ENCODE data around the gene ROGDI. TPM values are rescaled to one million over a fixed set of nuclear protein-coding genes. Genes with fewer than 3 reads are reported as not detected.
A peak's percentile ranks its signal among the peaks of the same experiment; 100 is the strongest.

Gene ROGDI
- total RNA-seq, 4 donors from 2014 or later = 37.6 to 85.9 (median 62.6) TPM

DNA sequence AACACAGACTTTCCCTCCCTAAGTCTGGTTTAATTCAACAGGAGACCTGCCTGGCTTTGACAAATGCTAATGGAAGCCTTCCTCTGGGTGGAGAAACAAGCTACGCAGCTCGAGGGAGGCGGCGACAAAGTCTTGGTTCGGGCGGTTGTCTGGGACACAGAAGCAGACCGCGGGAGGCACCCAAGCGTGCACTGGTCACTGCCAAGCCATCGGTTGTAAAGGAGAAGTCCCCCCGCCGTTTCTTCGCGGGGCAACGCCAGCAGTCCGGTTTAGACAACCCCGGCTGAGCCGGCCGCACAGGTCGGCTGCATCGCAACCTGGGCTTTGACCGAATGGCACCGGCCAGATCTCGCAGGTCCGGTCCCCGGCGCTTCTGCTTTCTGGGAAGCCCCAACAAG, 44.1 kb upstream of the ROGDI start:
- peaks cover 5 to 58% (median 30%) of the 10 kb centered on the region in 3 donors for H3K4me1 ChIP-seq

DNA sequence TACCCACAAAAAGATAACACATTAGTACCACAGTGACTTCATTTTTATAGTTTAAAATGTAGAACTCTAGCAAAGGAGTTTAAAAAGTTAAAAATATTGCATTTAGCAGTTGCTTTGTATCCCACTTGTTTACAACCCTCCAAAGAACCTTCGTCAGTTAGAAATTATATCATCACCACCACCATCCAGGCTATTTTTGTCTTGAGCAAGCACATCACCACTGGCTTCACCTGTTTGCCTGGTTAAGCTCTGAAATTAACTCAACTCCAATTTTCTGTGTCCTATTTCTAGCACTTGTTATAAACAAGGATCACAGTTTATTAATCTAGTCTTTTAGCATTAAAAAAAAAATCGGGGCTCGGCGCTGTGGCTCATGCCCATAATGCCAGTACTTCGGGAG, 38.6 kb upstream of the ROGDI start:
- H3K4me1 ChIP-seq = peaks cover 3 to 23% (median 8%) of the 10 kb centered on the region in 3 donors
- H3K36me3 ChIP-seq = peaks cover 3 to 97% of the 10 kb centered on the region in 2 donors
- H3K9me3 ChIP-seq = no peaks in the 10 kb centered on the region
- H3K27me3 ChIP-seq = no peaks in the 10 kb centered on the region
- ATAC-seq = no peak
- TF ChIP-seq POLR2AphosphoS5 (IDR thresholded peaks at IDR 0.05) (no peak), POLR2A (IDR thresholded peaks at IDR 0.05) (no peak), EP300 (IDR thresholded peaks at IDR 0.05) (no peak), CTCF (IDR thresholded peaks at IDR 0.05) (no peak)
- no peak overlapping the region for H3K27ac ChIP-seq
- no peak overlapping the region for H3K4me3 ChIP-seq
- WGBS, 2 donors (ENCODE audit: low coverage in 1 of 2) = 36% methylated on average over 2 of the region's 5 CpGs; no CpG with 5 or more reads in 1 of the 2 donors

More for the DNA sequence above, 44.1 kb upstream of the ROGDI start:
- ATAC-seq = no peak
- 0% methylated on average over 1 to 10 of the region's 27 CpGs for WGBS, 2 donors (ENCODE audit: low coverage in 1 of 2)
- H3K9me3 ChIP-seq = no peaks in the 10 kb centered on the region
- TF ChIP-seq CTCF (IDR thresholded peaks at IDR 0.05) = no peak
- peak; percentile 25 for TF ChIP-seq POLR2AphosphoS5 (IDR thresholded peaks at IDR 0.05)
- no peak for TF ChIP-seq EP300 (IDR thresholded peaks at IDR 0.05)
- peak in 1 of 2 donors; percentile 12 for TF ChIP-seq POLR2A (IDR thresholded peaks at IDR 0.05)
- no peaks in the 10 kb centered on the region for H3K27me3 ChIP-seq
- H3K36me3 ChIP-seq = peaks cover 0 to 42% of the 10 kb centered on the region in 2 donors
- peak overlapping the region; percentile 90 to 99 (median 98) for H3K27ac ChIP-seq
- H3K4me3 ChIP-seq = peak overlapping the region; percentile 74 to 85

DNA sequence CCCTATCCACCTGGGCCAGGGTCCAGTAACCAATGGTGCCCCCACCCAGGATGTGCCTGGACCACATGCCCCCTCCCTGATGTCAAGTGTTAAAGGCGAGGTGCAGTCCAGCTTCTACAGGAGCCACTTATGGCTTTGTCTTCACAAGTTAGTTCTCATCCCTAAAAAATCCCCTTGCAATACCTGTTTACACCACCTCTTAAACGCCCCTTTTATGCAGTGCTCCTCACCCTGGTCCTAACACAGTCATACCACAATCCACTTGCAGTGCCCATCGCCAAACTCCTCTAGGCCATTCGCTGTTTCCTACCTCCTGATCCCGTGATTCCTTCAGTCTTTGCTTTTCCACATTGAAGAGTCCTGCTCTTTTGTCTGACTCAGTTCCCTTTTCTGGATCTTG, 37.5 kb upstream of the ROGDI start:
- 86 to 88% methylated on average over 5 of the region's 5 CpGs for WGBS, 2 donors (ENCODE audit: low coverage in 1 of 2)
- no peak for TF ChIP-seq CTCF (IDR thresholded peaks at IDR 0.05)
- TF ChIP-seq EP300 (IDR thresholded peaks at IDR 0.05) = no peak
- no peak for TF ChIP-seq POLR2AphosphoS5 (IDR thresholded peaks at IDR 0.05)
- no peak for TF ChIP-seq POLR2A (IDR thresholded peaks at IDR 0.05)
- Histone ChIP-seq H3K27me3 (no peaks in the 10 kb centered on the region), H3K4me1 (peaks cover 0 to 13% (median 0%) of the 10 kb centered on the region in 3 donors), H3K27ac (no peak overlapping the region), H3K36me3 (peaks cover 3 to 100% of the 10 kb centered on the region in 2 donors), H3K4me3 (no peak overlapping the region), H3K9me3 (no peaks in the 10 kb centered on the region)
- ATAC-seq = no peak

GRCh38 chr16:4837733-4838501, 35.5 kb upstream of the ROGDI start:
- Histone ChIP-seq H3K9me3 (no peaks in the 10 kb centered on the region), H3K4me3 (no peak overlapping the region), H3K36me3 (peaks cover 3 to 100% of the 10 kb centered on the region in 2 donors), H3K27me3 (no peaks in the 10 kb centered on the region), H3K4me1 (peaks cover 0 to 9% (median 0%) of the 10 kb centered on the region in 3 donors), H3K27ac (no peak overlapping the region)
- TF ChIP-seq CTCF (IDR thresholded peaks at IDR 0.05) (no peak), POLR2A (IDR thresholded peaks at IDR 0.05) (no peak), POLR2AphosphoS5 (IDR thresholded peaks at IDR 0.05) (no peak), EP300 (IDR thresholded peaks at IDR 0.05) (no peak)
- WGBS, 2 donors (ENCODE audit: low coverage in 1 of 2) = 71 to 89% methylated on average over 3 to 13 of the region's 13 CpGs
- no peak for ATAC-seq

DNA sequence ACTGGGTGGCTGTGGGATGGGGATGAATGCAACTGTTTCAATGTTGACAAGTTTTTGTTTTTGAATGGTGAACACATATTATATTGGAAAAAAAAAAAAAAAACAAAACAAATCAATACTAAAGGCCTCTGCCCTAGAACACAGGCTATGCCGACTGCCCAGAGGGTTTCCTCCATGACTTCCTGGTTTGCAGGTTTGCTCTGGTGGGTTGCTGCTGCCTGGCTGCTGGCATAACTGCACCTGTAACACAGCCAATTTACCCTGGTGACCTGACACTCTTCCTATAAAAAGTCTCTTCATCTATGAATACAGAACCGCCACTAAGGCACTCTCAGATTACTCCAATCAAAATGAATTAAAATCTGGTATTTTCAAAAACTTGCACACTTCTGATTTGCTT, 34.3 kb upstream of the ROGDI start:
- WGBS, 2 donors (ENCODE audit: low coverage in 1 of 2) = 92 to 100% methylated on average over 1 to 2 of the region's 2 CpGs
- peaks cover 3 to 100% of the 10 kb centered on the region in 2 donors for H3K36me3 ChIP-seq
- no peak for ATAC-seq
- no peaks in the 10 kb centered on the region for H3K27me3 ChIP-seq
- H3K9me3 ChIP-seq = no peaks in the 10 kb centered on the region
- no peak overlapping the region for H3K27ac ChIP-seq
- H3K4me1 ChIP-seq = peaks cover 0 to 11% (median 0%) of the 10 kb centered on the region in 3 donors
- no peak overlapping the region for H3K4me3 ChIP-seq
- no peak for TF ChIP-seq POLR2A (IDR thresholded peaks at IDR 0.05)
- no peak for TF ChIP-seq POLR2AphosphoS5 (IDR thresholded peaks at IDR 0.05)
- TF ChIP-seq CTCF (IDR thresholded peaks at IDR 0.05) = no peak
- no peak for TF ChIP-seq EP300 (IDR thresholded peaks at IDR 0.05)

Measured in gastroesophageal sphincter (tissue), 4 donors.